Fibroblast of pulmonary artery (primary cell): ENCODE results near the gene CD4.
"Not testable (repeated sequence)": the region's sequence is repeated elsewhere in the genome, so short reads cannot be mapped to it uniquely, and the experiment has no call there.

Source experiments
- DNase-seq: peaks from one replicate; pipeline ENCODE4 v3.0.0-alpha.2; 2010; ENCODE audit warnings: low read depth
- H3K4me3 ChIP-seq: replicated peaks from 2 replicates; pipeline ENCODE4 v1.5.1; 2011; ENCODE audit warnings: low read depth, mild to moderate bottlenecking, control low read depth, low read length, moderate library complexity
- CTCF ChIP-seq: IDR thresholded peaks from 2 replicates; pipeline ENCODE4 v1.5.1; 2011; ENCODE audit warnings: mild to moderate bottlenecking, control low read depth, low read length, inconsistent platforms; ENCODE audit errors: missing control alignments

The CD4 gene

GRCh38 chr12:6868211-6869048 is 79.1 kb downstream of the CD4 start:
- H3K4me3 ChIP-seq, result peak overlapping the region; percentile 85
- no peak for DNase-seq
- peak; percentile 21 for TF ChIP-seq CTCF

- DNase-seq, result peak; percentile 81
- peak; percentile 85 for TF ChIP-seq CTCF
- peak overlapping the region; percentile 85 for H3K4me3 ChIP-seq
Observed at GRCh38 chr12:6869049-6870021, 80.0 kb downstream of the CD4 start.

- not testable (repeated sequence) for DNase-seq, H3K4me3 ChIP-seq
Observed at GRCh38 chr12:6870304-6870703, 81.0 kb downstream of the CD4 start.
